GM18873 (cell line): Measurements from ENCODE around the gene HSPBP1.

Source experiments
- ATAC-seq: cut with Tn5 transposase; IDR thresholded peaks from one replicate; pipeline ENCODE4 v1.9.1; 2021; ENCODE audit warnings: mild to moderate bottlenecking, moderate library complexity, moderate number of reproducible peaks; ENCODE audit not compliant: unreplicated experiment, low FRiP score

The HSPBP1 gene

GRCh38 chr19:55276720-55277430, 3.0 kb downstream of the HSPBP1 start:
- ATAC-seq, result peak; percentile 8

- peak; percentile 37 for ATAC-seq
These were observed 3.8 kb downstream of the HSPBP1 start for GRCh38 chr19:55275851-55276719.

GRCh38 chr19:55273978-55274707, 5.8 kb downstream of the HSPBP1 start:
- no peak for ATAC-seq

- no peak for ATAC-seq
These were observed 7.8 kb downstream of the HSPBP1 start for GRCh38 chr19:55272142-55272541.

- no peak for ATAC-seq
These were observed 9.6 kb downstream of the HSPBP1 start for GRCh38 chr19:55270172-55270942.

- no peak for ATAC-seq
These were observed 10.6 kb downstream of the HSPBP1 start for GRCh38 chr19:55269299-55269698.

GRCh38 chr19:55266840-55267239, 13.1 kb downstream of the HSPBP1 start:
- no peak for ATAC-seq

- ATAC-seq, result no peak
These were observed 13.5 kb downstream of the HSPBP1 start for GRCh38 chr19:55266404-55266803.

- no peak for ATAC-seq
These were observed 14.1 kb downstream of the HSPBP1 start for GRCh38 chr19:55265723-55266386.

- ATAC-seq, result no peak
These were observed 14.7 kb downstream of the HSPBP1 start for GRCh38 chr19:55265173-55265572.

GRCh38 chr19:55264531-55264930, 15.4 kb downstream of the HSPBP1 start:
- no peak for ATAC-seq

- ATAC-seq, result no peak
These were observed 17.6 kb downstream of the HSPBP1 start for GRCh38 chr19:55262359-55262758.

- ATAC-seq, result no peak
These were observed 18.2 kb downstream of the HSPBP1 start for GRCh38 chr19:55261671-55262126.

- ATAC-seq, result no peak
These were observed 20.2 kb downstream of the HSPBP1 start for GRCh38 chr19:55259540-55260210.

- peak; percentile 70 for ATAC-seq
These were observed 20.9 kb downstream of the HSPBP1 start, which contains the start of gene PPP6R1 for GRCh38 chr19:55258828-55259539. PPP6R1 (minus strand) TSS chr19:55259017; CDS start chr19:55247103, 11,914 bp downstream.

GRCh38 chr19:55258476-55258827, 21.5 kb downstream of the HSPBP1 start:
- ATAC-seq, result peak; percentile 26

- ATAC-seq, result no peak
These were observed 22.2 kb downstream of the HSPBP1 start for GRCh38 chr19:55257461-55258420.
